K562 (cell line): ENCODE measurements around the gene TUBA4B. TPM values are rescaled to one million over a fixed set of nuclear protein-coding genes. Genes with fewer than 3 reads are reported as not detected.
A peak's percentile ranks its signal among the peaks of the same experiment; 100 is the strongest.
"Not testable (repeated sequence)": the region's sequence is repeated elsewhere in the genome, so short reads cannot be mapped to it uniquely, and the experiment has no call there.

Source experiments
- ATAC-seq: fragments of 200-7000 bp; cut with Tn5 transposase; 3 replicates; pipeline ENCODE4 v1.9.1; 2020; ENCODE audit warnings: moderate library complexity
- BruUV-seq: library from RNA; stranded (reverse); fragments of 400-500 nt; replicated peaks from 2 replicates; lab custom pipeline; 2021; lab: Mats Ljungman, UMichigan
- CTCF ChIA-PET: fragments of 300-600 bp; formaldehyde crosslinking; extraction: SDS; loops from one replicate; lab custom pipeline; 2021; ENCODE audit warnings: low intra/inter-chr PET ratio; lab: Yijun Ruan, JAX
- POLR2A ChIA-PET: fragments of 300-600, 350-650 bp; sonication (Branson Sonifier 250); formaldehyde crosslinking; extraction: SDS; loops from one replicate; lab custom pipeline; 2021; ENCODE audit warnings: antibody characterized with exemption, inconsistent platforms; lab: Yijun Ruan, JAX
- DNase-seq, 4 experiments: peaks; one replicate each; pipeline versions ENCODE4 v3.0.0 to v3.0.0-alpha.2; 2011 to 2018; ENCODE audit warnings: low spot score in 3 of 4, mixed read lengths in 3 of 4; ENCODE audit errors: extremely low read depth in 1 of 4
- FAIRE-seq: peaks from 2 replicates; lab custom pipeline; 2011; peaks lifted over from hg19 to GRCh38; lab: Jason Lieb, UNC
- H2AFZ ChIP-seq: 2 replicates; pipeline ENCODE4 v1.6.0; 2011; ENCODE audit warnings: low read depth, low read length, control low read depth, inconsistent platforms
- H3K27ac ChIP-seq: fragments of 200-600 bp; 3 replicates; pipeline ENCODE4 v1.8.0; 2011; ENCODE audit warnings: low read depth, mild to moderate bottlenecking, control low read depth, inconsistent platforms, low read length, moderate library complexity, mixed read lengths; ENCODE audit errors: extremely low read depth
- H3K27me3 ChIP-seq, 2 experiments: fragments of 300-600 bp in 1 of 2; 2 replicates in 1 of 2; 3 replicates in 1 of 2; pipeline versions ENCODE4 v1.6.0 to v1.8.0; 2011; ENCODE audit warnings: inconsistent platforms in 2 of 2, low read length in 2 of 2, mild to moderate bottlenecking in 1 of 2, mixed read lengths in 1 of 2, moderate library complexity in 1 of 2; ENCODE audit not compliant: control insufficient read depth in 2 of 2, insufficient read depth in 2 of 2
- H3K36me3 ChIP-seq: fragments of 300-600 bp; 3 replicates; pipeline ENCODE4 v1.8.0; 2011; ENCODE audit warnings: mild to moderate bottlenecking, low read length, inconsistent platforms; ENCODE audit not compliant: control insufficient read depth, insufficient read depth
- H3K4me1 ChIP-seq, 2 experiments: fragments of 200-600 bp in 1 of 2; replicated peaks in 1 of 2; 2 replicates in 1 of 2; 3 replicates in 1 of 2; pipeline versions ENCODE4 v1.5.1 to v1.8.0; 2011; ENCODE audit warnings: inconsistent platforms in 2 of 2, low read length in 2 of 2, mild to moderate bottlenecking in 1 of 2, mixed read lengths in 1 of 2, moderate library complexity in 1 of 2; ENCODE audit not compliant: control insufficient read depth in 2 of 2, insufficient read depth in 2 of 2
- H3K4me2 ChIP-seq: 2 replicates; pipeline ENCODE4 v1.6.1; 2011; ENCODE audit warnings: low read length, control low read depth, inconsistent platforms, mixed read lengths; ENCODE audit not compliant: insufficient read depth
- H3K4me3 ChIP-seq: fragments of 200-600 bp; sonication (generic), shearing (Covaris generic); 2 replicates; pipeline ENCODE4 v1.5.1; 2016; ENCODE audit warnings: control low read depth, inconsistent platforms
- H3K79me2 ChIP-seq: fragments of 200-600 bp; 3 replicates; pipeline ENCODE4 v1.8.0; 2011; ENCODE audit warnings: low read length, inconsistent platforms; ENCODE audit not compliant: control insufficient read depth, insufficient read depth
- H3K9ac ChIP-seq, 2 experiments: 2 replicates each; pipeline versions ENCODE4 v1.6.0 to v1.6.1; 2011; ENCODE audit warnings: low read depth in 2 of 2, low read length in 2 of 2, control low read depth in 1 of 2, inconsistent platforms in 1 of 2, mild to moderate bottlenecking in 1 of 2, mixed read lengths in 1 of 2; ENCODE audit not compliant: insufficient read depth in 1 of 2
- H3K9me1 ChIP-seq: one replicate; pipeline ENCODE4 v1.6.0; 2011; ENCODE audit warnings: inconsistent platforms, mild to moderate bottlenecking, low read length, moderate library complexity; ENCODE audit not compliant: control insufficient read depth, insufficient read depth
- H3K9me3 ChIP-seq: replicated peaks from 2 replicates; pipeline ENCODE4 v1.5.1; 2011; ENCODE audit warnings: low read depth, low read length, inconsistent platforms; ENCODE audit not compliant: control insufficient read depth, insufficient read depth
- H4K20me1 ChIP-seq: replicated peaks from 2 replicates; pipeline ENCODE4 v1.6.1; 2011; ENCODE audit warnings: low read length, inconsistent platforms, mixed read lengths; ENCODE audit not compliant: control insufficient read depth, insufficient read depth
- C11orf30 ChIP-seq: fragments of 450-650 bp; IDR thresholded peaks from 2 replicates; pipeline ENCODE4 v1.6.1; 2016; ENCODE audit warnings: low read depth, mild to moderate bottlenecking
- CTBP1 ChIP-seq: fragments of 450-650 bp; IDR thresholded peaks from 2 replicates; pipeline ENCODE4 v1.6.1; 2016; ENCODE audit warnings: borderline replicate concordance
- DDX20 ChIP-seq: fragments of 450-650 bp; IDR thresholded peaks from 2 replicates; pipeline ENCODE4 v1.6.1; 2016; ENCODE audit warnings: missing genetic modification characterization, low read depth, mild to moderate bottlenecking, missing compliant biosample characterization, moderate library complexity
- ESRRA ChIP-seq: fragments of 450-650 bp; IDR thresholded peaks from 2 replicates; pipeline ENCODE4 v1.6.1; 2014; ENCODE audit warnings: low read depth, mild to moderate bottlenecking, moderate library complexity, borderline replicate concordance
- HDAC1 ChIP-seq, 2 experiments: fragments of 450-650 bp; IDR thresholded peaks; 2 replicates each; pipeline ENCODE4 v1.6.1; 2016 to 2017; ENCODE audit warnings: inconsistent platforms in 1 of 2, mild to moderate bottlenecking in 1 of 2, moderate library complexity in 1 of 2
- KAT7 ChIP-seq: sonication (generic); formaldehyde crosslinking; IDR thresholded peaks from 2 replicates; pipeline ENCODE4 v1.8.0; 2022; ENCODE audit warnings: missing genetic modification reagents, mild to moderate bottlenecking, borderline replicate concordance
- MAFG ChIP-seq: fragments of 450-650 bp; conservative IDR thresholded peaks from 2 replicates; pipeline ENCODE4 v1.6.1; 2016; ENCODE audit warnings: missing genetic modification characterization, missing compliant biosample characterization
- SMARCA4 ChIP-seq: fragments of 450-650 bp; IDR thresholded peaks from 2 replicates; pipeline ENCODE4 v1.6.1; 2016
- ZBTB8A ChIP-seq: fragments of 450-650 bp; IDR thresholded peaks from 2 replicates; pipeline ENCODE4 v1.6.1; 2018; ENCODE audit warnings: mild to moderate bottlenecking, moderate library complexity; ENCODE audit not compliant: partially characterized antibody
- ZFP30 ChIP-seq: fragments of 250-450 bp; sonication (Bioruptor Pico); IDR thresholded peaks from 2 replicates; pipeline ENCODE4 v1.8.0; 2022; ENCODE audit warnings: moderate library complexity, mild to moderate bottlenecking, inconsistent platforms, borderline replicate concordance
- WGBS: fragments of 100-300 bp; shearing (Covaris generic); methylation state at CpG from one replicate; pipeline ENCODE4 v1.1.6; 2016; ENCODE audit warnings: low coverage, mixed read lengths; ENCODE audit not compliant: insufficient coverage; ENCODE audit errors: missing lambda C conversion rate; 5-methylcytosine and 5-hydroxymethylcytosine counted together
- in situ Hi-C: fragments of 300-500 bp; cut with MboI; formaldehyde crosslinking; loops from 4 replicates; pipeline ENCODE4 v1.15.0; 2018; ENCODE audit warnings: inconsistent platforms, mixed read lengths
- intact Hi-C: fragments of 100-400 bp; cut with micrococcal nuclease; formaldehyde crosslinking; loops from 2 replicates; pipeline ENCODE4 v1.14.2; 2022
- polyA plus RNA-seq, 8 experiments: library from polyadenylated mRNA; depleted of rRNA in 4 of 8; stranded (reverse) in 5 of 8; unstranded in 3 of 8; fragments of >200 nt; fragmentation: Nextera tagmentation in 2 of 8; fragmentation: Illumina TruSeq in 1 of 8; extraction: Ambion mirVana in 2 of 8; extraction: Trizol in 1 of 8; gene quantifications; 2 replicates each; pipeline versions ENCODE4 v1.2.1 to v1.2.3, GENCODE V29; 2011 to 2014; ENCODE audit warnings: inconsistent platforms in 1 of 8, missing spikeins in 1 of 8
- total RNA-seq, 7 experiments: library from RNA; depleted of rRNA in 6 of 7; stranded (reverse); fragments of >200 nt in 6 of 7; fragmentation: Illumina TruSeq in 2 of 7; extraction: Trizol in 2 of 7; gene quantifications; 2 replicates each; pipeline versions ENCODE4 v1.2.1 to v1.2.3, GENCODE V29; 2011 to 2021; ENCODE audit warnings: low replicate concordance in 1 of 7
- TF ChIP-seq, protein P1 (sequence below): fragments of 450-650 bp; IDR thresholded peaks from 2 replicates; pipeline ENCODE4 v1.6.1; 2016; ENCODE audit warnings: missing biosample characterization, missing genetic modification characterization
- TF ChIP-seq, protein P2 (sequence below): fragments of 450-650 bp; IDR thresholded peaks from 2 replicates; pipeline ENCODE4 v1.6.1; 2016
- TF ChIP-seq, protein P3 (sequence below): fragments of 250-450 bp; sonication (Bioruptor Pico); IDR thresholded peaks from 2 replicates; pipeline ENCODE4 v1.4.0; 2020; ENCODE audit warnings: borderline replicate concordance
- TF ChIP-seq, protein P4 (sequence below): conservative IDR thresholded peaks from 2 replicates; pipeline ENCODE4 v1.6.1; 2011; ENCODE audit warnings: low read depth, mild to moderate bottlenecking, low read length; ENCODE audit not compliant: control insufficient read depth

The TUBA4B gene
- total and polyA plus RNA-seq, 9 of the 15 experiments (the other 6 are each of a cell fraction or from before 2014, with no cell fraction given), result 0.04 TPM; not detected in 8

DNA sequence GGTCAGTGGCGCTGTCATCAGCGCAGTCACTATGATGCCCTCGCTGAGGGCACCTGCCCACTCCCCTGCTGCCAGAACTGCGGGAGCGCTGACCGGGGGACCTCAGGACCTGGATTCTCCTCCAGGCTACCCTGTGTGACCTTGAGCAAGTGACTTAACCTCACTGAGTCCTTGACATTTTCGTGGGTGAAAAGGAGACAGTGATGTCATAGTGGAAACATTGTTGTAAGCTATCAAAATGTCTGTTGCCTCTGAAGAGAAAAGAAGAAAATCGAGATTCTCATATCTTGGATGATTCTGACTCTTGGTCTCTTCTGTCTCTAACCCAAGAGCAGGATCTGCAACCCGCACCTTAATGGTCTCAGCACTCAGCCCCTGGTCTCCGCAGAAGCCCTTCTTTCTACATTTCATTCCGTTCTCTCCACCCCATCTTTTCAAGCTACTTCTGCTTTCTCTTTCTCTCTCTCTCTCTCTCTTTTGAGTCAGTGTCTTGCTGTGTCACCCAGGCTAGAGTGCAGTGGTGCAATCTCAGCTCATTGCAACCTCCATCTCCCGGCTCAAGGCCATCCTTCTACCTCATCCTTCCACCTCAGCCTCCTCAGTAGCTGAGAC is 1.7 kb downstream of the TUBA4B start (continued):
- TF ChIP-seq, protein P1, sequence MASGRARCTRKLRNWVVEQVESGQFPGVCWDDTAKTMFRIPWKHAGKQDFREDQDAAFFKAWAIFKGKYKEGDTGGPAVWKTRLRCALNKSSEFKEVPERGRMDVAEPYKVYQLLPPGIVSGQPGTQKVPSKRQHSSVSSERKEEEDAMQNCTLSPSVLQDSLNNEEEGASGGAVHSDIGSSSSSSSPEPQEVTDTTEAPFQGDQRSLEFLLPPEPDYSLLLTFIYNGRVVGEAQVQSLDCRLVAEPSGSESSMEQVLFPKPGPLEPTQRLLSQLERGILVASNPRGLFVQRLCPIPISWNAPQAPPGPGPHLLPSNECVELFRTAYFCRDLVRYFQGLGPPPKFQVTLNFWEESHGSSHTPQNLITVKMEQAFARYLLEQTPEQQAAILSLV, result no peak
- 0 out of 2 replicates have a peak, but pooled peaks have one; percentile 16 for TF ChIP-seq KAT7 (CRISPR knock-in tag)
- peak in 1 of 2 experiments; percentile 44; a peak in 1 of 4 replicates for TF ChIP-seq HDAC1 (IDR thresholded peaks at IDR 0.05)
- TF ChIP-seq SMARCA4, result 0 out of 2 replicates have a peak, but pooled peaks have one; percentile 21
- TF ChIP-seq C11orf30, result peak; percentile 47
- peak; percentile 72 for TF ChIP-seq ESRRA
- TF ChIP-seq, protein P2, sequence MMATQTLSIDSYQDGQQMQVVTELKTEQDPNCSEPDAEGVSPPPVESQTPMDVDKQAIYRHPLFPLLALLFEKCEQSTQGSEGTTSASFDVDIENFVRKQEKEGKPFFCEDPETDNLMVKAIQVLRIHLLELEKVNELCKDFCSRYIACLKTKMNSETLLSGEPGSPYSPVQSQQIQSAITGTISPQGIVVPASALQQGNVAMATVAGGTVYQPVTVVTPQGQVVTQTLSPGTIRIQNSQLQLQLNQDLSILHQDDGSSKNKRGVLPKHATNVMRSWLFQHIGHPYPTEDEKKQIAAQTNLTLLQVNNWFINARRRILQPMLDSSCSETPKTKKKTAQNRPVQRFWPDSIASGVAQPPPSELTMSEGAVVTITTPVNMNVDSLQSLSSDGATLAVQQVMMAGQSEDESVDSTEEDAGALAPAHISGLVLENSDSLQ, result no peak
- TF ChIP-seq MAFG (tag), result peak; percentile 57
- no peak for TF ChIP-seq ZFP30 (CRISPR knock-in tag)
- TF ChIP-seq DDX20 (tag), result no peak
- no peak for TF ChIP-seq ZBTB8A
- TF ChIP-seq, protein P3, sequence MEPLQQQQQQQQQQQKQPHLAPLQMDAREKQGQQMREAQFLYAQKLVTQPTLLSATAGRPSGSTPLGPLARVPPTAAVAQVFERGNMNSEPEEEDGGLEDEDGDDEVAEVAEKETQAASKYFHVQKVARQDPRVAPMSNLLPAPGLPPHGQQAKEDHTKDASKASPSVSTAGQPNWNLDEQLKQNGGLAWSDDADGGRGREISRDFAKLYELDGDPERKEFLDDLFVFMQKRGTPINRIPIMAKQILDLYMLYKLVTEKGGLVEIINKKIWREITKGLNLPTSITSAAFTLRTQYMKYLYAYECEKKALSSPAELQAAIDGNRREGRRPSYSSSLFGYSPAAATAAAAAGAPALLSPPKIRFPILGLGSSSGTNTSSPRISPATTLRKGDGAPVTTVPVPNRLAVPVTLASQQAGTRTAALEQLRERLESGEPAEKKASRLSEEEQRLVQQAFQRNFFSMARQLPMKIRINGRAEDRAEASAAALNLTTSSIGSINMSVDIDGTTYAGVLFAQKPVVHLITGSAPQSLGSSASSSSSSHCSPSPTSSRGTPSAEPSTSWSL (CRISPR knock-in tag), result no peak
- TF ChIP-seq, protein P4, sequence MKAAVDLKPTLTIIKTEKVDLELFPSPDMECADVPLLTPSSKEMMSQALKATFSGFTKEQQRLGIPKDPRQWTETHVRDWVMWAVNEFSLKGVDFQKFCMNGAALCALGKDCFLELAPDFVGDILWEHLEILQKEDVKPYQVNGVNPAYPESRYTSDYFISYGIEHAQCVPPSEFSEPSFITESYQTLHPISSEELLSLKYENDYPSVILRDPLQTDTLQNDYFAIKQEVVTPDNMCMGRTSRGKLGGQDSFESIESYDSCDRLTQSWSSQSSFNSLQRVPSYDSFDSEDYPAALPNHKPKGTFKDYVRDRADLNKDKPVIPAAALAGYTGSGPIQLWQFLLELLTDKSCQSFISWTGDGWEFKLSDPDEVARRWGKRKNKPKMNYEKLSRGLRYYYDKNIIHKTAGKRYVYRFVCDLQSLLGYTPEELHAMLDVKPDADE, result no peak
- peak; percentile 41; the same call in 1 of the 2 replicates for TF ChIP-seq CTBP1
- TF ChIP-seq, all 486 proteins: peak for 17

DNA sequence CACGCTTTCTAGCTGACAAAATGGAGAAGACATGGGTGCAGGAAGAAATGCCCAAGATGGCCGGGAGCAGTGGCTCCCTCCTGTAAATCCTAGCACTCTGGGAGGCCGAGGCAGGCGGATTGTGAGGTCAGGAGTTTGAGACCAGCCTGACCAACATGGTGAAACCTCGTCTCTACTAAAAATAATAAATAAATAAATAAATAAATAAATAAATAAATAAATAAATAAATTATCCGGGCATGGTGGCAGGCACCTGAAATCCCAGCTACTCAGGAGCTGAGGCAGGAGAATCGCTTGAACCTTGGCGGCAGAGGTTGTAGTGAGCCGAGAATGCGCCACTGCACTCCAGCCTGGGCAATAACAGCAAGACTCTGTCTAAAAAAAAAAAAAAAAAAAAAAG is 5.9 kb downstream of the TUBA4B start:
- H3K79me2 ChIP-seq, H3K9me3 ChIP-seq, FAIRE-seq, H3K27me3 ChIP-seq, H3K4me2 ChIP-seq, H3K9ac ChIP-seq, H3K4me3 ChIP-seq, BruUV-seq, H4K20me1 ChIP-seq, H3K9me1 ChIP-seq, H2AFZ ChIP-seq, H3K36me3 ChIP-seq, CTCF ChIA-PET, in situ Hi-C loops, H3K27ac ChIP-seq, ATAC-seq, intact Hi-C loops, DNase-seq: not testable (repeated sequence)
- H3K4me1 ChIP-seq, result peaks cover 7 to 16% of the 10 kb centered on the region in 2 experiments; a peak in 4 of 5 replicates
- 61% methylated on average over 10 of the region's 10 CpGs for WGBS
- POLR2A ChIA-PET, result interaction anchor here (1.2 kb wide), 1 partner anchor 14 kb away, joined by 7 read pairs; the partner anchor contains the start of genes GLB1L and STK16
